CD4-positive, alpha-beta T cell treated with Interleukin-12 subunit alpha and Interleukin-12 subunit beta, for 1 hour (primary cell): ENCODE data around the gene GDF15.
"Not testable (repeated sequence)": the region's sequence is repeated elsewhere in the genome, so short reads cannot be mapped to it uniquely, and the experiment has no call there.

Source experiments
- DNase-seq: peaks from one replicate; pipeline ENCODE4 v3.0.0-alpha.2; 2020

The GDF15 gene

GRCh38 chr19:18364277-18364825, 21.6 kb upstream of the GDF15 start:
- not testable (repeated sequence) for DNase-seq

DNA sequence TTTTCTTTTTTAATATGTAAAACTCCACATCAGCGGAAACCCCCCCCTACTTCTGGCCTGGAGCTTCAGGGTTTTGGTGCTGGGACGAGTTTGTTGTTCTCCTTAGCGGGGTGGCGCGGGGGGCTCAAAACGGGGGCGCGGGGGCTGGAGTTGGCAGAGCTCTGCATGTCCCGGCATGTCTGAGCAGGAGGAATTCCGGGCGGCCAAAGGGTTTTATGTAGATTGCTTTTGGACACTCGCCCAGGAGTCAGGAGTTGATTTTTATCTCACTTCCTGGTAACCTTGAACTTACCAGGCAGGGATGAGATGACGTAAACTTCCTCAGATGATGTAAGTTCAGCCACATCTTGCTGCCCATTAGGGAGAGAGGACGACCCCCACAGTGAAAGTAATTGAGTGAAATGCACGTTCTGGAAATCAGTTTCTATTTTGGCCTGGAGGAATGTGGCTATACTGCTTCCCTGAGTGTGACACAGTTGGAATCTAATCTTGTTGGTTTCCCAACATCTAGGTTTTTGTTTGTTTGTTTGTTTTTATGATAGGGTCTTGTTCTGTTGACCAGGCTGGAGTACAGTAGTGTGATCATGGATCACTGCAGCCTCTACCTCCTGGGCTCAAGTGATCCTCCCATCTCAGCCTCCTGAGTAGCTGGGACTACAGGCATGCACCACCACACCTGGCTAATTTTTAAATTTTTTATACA, 21.0 kb upstream of the GDF15 start:
- DNase-seq, result no peak

DNA sequence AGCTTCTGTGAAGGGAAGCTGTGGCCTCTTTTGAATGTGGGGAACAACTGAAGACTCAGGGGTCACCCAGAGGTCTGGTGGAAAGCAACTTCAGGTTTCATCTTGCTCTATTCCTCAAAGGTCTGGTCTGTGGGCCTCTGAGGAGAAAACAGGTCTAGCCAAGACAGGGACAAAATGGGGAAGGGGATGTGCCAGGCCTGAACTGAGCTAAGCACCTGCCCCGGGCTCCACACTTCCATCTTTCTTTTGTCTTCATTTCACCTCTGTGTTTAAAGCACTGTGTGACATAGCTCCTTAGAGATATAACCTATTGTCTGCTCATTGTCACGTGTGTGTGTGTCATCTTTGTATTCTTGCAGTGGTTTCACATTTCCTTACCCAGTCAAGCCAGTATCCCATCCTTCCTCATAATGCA, 19.9 kb upstream of the GDF15 start:
- no peak for DNase-seq

DNA sequence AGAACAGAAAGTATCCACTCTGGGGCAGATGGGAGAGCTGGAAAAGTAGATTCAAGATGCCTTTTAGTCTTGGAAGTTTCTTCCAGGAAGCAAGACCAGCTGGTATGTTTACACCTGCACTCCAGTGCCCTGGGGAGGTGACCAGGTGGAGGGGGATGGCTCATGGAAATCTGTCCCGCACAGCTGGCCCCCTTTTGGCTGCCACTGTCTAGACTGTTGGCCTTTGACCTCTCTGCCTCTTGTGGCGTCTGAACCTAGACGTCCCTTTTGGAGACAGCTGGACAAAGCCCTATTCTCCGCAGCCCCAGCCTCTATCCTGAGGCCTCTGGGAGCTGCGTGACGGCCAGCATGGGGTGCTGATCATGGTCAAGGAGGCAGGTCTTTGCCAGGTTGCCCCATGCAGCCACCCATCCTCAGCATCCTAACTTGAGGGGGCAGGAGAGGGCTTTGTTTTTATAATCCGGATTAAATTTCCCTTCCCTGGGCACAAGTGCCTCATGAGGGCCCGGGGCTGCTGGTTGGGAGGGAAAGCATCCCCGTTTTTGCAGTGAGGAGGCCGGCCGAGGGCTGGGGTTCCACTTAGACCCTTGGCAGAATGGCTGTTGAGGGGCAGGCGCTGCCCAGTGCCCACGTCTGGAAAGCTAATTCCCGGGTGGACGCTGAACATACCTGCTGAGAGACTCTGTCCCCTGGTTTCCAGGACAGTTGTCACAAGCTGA, 17.3 kb upstream of the GDF15 start:
- no peak for DNase-seq

GRCh38 chr19:18373407-18373891, 12.5 kb upstream of the GDF15 start:
- DNase-seq, result no peak

DNA sequence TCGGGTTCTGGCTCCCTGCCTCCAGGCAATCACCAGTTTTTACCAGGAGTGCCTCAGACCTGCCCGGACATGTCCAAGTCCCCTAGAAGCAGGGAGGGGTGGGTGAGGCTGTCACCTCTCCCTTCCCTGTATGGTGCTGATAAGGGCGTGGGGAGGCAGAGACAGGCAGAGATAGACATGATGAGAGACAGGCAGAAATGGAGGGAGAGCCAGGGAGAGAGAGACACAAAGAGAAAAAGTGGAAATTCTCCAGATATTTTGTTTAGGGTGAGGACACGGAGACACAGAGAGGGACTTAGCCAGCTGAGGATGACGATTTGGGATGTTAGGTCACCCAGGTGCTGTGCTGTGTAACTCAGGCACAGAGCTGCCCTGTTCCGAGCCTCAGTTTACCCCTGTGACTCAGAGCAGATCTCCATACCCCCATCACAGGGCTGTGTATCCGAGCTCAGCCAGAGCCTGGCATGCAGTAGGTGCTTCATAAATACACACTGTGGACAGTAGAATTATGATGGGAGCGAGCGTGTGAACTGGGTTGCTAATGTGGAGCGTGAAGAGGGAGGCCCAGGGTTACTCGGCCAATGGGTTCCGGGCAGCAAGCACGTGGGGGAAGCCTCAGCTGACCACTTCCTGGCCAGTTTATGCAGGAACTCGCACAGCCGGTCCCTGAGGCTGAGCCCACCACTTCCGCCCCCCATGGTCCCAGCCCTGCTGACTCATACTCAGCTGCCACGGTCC, 11.9 kb upstream of the GDF15 start:
- peak; percentile 58 for DNase-seq

DNA sequence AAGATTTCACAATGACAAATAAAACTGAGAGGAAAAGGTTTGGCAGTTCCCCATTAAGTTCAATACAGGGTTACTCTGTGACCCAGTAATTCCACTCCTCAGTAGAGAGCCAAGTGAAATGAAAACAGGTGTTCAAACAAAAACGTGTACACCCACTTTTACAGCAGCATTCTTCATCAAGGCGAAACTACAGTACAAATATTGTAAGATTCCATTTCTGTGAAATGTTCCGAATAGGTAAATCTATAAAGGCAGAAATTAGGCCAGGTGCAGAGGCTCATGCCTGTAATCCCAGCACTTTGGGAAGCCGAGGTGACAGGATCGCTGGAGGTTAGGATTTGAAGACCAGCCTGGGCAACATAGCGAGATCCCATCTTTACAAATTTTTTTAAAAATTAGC, 8.9 kb upstream of the GDF15 start:
- DNase-seq, result no peak

DNA sequence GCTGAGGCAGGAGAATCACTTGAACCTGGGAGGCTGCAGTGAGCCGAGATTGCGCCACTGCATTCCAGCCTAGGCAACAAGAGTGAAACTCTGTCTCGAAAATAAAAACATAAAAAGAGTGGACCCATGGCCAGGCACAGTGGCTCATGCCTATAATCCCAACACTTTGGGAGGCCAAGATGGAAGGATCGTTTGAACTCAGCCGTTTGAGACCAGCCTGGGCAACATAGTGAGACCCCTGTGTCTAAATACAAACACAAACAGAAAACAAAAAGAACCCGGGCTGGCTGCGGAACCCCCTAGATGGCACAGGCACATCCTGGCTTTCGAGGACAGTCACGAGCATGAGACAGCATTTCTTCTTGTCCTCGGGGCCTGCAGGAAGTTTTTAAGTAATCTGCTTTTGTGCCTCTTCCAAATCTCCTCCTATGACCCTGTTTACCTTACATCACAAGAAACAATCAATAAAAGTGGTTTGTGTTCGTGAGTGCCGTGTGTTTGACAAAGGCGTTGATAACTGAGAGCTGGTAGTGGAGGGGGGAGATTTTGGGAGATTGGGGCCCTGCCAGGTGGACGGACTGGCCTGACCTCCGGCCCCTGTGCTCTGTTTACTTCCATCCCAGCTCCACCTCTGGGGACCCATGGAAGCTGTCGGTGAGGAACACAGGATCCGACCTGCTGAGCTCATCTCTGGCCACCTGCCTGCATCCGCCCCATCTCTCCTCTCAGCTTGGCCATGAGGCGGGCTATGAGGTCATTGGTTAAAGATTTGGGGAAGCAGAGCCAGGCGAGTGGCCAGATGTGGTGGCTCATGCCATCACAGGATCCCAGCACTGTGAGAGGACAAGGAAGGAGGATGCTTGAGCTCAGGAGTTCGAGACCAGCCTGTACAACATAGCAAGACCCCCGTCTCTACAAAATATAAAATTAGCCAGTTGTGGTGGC, 5.9 kb upstream of the GDF15 start:
- DNase-seq, result no peak

DNA sequence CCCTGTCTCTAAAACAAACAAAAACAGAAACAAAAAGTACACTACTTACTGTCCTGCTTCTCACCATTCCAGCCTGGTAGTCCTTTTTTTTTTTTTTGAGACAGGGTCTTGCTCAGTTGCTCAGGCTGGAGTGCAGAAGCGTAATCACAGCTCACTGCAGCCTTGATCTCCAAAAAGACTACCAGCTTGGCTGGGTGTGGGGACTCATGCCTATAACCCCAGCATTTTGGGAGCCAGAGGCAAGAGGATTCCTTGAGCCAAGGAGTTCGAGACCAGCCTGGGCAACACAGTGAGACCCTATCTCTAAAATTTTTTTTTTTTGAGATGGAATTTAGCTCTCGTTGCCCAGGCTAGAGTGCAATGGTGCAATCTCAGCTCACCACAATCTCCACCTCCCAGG, 5.1 kb upstream of the GDF15 start:
- DNase-seq, result no peak

GRCh38 chr19:18383622-18384021, 2.3 kb upstream of the GDF15 start:
- DNase-seq, result not testable (repeated sequence)

- no peak for DNase-seq
Measured at GRCh38 chr19:18384775-18385174, 1.2 kb upstream of the GDF15 start.

- no peak for DNase-seq
Measured at GRCh38 chr19:18385359-18385674, 641 bp upstream of the GDF15 start.

DNA sequence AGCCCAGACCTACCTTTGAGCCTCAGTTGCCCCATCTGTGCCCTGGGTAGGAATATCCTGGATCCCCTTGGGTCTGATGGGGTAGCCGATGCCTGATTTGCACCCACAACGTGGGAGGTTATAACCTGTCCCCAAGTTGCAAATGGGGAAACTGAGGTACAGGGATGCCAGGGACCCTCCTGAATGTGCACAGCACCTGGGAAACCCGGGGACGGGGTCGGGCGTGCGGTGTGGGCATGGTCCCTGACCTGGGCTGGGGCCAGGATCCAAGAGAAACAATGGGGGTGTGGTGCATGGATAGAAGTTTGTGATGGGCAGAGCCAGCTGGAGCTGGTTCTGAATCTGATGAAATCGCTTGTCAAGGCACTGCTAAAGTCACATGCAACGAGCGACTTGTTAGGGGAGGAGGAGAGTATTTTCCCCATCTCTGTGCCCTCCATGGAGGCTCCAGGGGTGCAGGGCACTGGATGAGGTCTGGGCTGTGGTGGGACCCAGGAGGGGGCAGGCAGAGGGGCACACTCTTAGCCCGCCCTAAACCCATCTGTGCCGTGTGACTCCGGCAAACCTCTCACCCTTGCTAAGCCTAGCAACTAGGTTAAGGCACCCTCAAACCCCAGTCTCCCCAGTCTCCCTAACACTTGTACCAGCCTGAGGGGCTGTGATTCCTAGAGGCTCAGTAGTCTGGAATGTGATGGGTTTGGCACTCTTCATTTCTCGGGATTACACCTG, 749 bp downstream of the GDF15 start:
- DNase-seq, result no peak

DNA sequence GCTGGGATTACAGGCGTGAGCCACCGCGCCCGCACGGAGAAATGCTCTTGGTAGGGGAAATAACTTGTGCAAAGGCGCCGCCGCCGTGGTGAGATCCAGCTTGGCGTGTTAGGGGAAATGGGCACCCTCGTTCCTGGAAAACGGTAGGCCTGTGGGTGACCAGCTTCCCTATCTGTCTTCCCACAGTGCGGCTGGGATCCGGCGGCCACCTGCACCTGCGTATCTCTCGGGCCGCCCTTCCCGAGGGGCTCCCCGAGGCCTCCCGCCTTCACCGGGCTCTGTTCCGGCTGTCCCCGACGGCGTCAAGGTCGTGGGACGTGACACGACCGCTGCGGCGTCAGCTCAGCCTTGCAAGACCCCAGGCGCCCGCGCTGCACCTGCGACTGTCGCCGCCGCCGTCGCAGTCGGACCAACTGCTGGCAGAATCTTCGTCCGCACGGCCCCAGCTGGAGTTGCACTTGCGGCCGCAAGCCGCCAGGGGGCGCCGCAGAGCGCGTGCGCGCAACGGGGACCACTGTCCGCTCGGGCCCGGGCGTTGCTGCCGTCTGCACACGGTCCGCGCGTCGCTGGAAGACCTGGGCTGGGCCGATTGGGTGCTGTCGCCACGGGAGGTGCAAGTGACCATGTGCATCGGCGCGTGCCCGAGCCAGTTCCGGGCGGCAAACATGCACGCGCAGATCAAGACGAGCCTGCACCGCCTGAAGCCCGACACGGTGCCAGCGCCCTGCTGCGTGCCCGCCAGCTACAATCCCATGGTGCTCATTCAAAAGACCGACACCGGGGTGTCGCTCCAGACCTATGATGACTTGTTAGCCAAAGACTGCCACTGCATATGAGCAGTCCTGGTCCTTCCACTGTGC, 2.4 kb downstream of the GDF15 start:
- DNase-seq, result peak; percentile 85

DNA sequence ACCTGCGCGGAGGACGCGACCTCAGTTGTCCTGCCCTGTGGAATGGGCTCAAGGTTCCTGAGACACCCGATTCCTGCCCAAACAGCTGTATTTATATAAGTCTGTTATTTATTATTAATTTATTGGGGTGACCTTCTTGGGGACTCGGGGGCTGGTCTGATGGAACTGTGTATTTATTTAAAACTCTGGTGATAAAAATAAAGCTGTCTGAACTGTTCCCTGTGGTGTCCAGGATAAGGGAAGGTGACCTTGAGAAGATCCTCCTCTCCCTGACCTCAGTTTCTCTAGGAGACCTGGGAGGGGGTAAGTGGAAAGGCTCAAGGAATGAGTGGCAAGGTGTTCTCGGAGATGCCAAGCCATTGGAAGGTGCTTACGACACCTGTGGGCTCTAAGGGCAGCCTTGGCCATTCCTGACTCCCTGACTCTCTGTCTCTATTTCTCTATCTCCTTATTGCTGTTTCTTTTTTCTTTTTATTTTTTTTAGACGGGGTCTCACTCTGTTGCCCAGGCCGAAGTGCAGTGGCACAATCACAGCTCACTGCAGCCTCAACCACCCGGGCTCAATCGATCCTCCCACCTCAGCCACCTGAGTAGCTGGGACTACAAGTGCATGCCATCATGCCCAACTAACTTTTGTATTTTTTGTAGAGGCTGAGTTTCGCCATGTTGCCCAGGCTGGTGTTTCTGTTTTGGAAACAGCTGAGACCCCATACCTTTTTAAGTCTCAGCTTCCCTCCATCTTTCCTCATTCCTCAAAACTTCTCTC, 3.2 kb downstream of the GDF15 start:
- DNase-seq, result no peak

DNA sequence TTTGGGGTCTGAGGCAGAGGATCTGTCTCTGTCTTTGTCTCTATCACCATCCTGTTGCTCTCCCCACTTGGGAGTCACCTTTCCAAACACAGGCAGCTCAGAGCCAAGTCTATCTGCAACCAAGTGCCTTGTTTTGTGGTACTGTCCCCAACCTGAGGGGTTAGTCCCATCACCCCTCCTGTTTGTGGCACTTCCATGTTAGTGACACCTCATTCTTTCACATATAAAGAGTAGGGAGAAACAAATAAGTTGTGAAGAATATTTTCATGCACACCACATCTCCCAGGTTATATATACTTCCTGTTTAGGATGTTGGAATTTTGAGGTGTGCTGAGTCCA, 3.7 kb downstream of the GDF15 start:
- DNase-seq, result no peak

DNA sequence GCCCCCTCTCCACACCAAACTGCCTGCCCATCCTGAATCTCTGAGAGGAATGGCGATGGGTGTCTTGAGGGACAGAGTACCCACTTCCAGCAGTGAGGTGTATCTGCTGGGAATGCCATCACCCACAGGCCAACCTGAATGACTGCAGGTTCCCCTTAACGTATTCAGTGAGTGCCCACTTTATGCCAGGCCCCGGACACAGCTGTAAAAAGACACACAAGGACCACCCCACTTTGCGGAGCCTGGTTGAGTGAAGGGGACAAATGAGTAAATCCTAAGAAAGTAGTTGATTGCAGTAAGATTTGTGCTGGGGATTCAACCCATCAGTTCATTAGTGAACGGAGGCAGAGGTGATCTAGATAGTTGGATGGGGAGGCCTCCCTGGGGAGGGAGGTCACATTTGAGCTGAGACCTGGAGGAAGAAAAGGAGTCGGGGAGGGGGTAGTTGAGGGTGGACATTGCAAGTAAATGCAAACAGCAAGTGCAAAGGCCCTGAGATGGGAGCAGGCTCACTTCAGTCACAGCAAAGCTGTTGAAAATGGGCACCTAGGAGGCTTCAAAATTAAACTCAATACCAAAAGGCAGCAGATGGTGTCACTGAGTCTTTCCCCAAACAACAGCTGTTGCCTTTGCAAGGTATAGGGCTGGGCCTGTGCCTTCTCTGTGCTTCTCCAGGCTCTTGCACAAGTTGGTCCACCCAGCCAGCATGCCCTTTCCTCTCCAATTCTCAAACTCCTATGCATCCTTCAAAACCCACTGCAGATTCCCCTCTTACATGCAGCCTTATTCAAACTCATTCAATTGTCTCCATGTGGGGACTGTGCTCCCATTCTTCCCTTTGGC, 4.3 kb downstream of the GDF15 start:
- DNase-seq, result no peak

GRCh38 chr19:18391509-18392075, 5.6 kb downstream of the GDF15 start:
- DNase-seq, result no peak

DNA sequence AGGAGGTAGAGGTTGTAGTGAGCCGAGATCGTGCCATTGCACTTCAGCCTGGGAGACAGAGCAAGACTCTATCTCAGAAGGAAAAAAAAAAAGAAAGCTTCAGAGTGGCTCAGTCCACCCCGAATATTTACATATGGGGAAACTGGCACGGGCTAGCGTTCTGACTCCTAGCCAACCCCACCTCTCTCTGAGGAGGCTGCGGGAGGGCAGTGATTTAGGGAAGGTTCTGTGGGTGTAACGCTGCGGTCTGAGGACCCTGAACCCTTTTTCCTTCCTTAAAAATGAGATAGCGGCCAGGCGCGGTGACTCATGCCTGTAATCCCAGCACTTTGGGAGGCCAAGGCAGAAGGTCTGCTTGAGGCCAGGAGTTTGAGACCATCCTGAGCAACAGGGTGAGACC, 6.5 kb downstream of the GDF15 start:
- DNase-seq, result peak; percentile 20
